Subcutaneous adipose tissue (tissue), 4 donors: ENCODE data around the gene AZGP1. TPM values are rescaled to one million over a fixed set of nuclear protein-coding genes. Genes with fewer than 3 reads are reported as not detected.

Source experiments
- small RNA-seq: library from RNA; depleted of rRNA; stranded (forward); fragments of <200 nt; gene quantifications from one replicate; pipeline ENCODE3, GENCODE V24; 2016
- total RNA-seq, 4 donors: library from RNA; depleted of rRNA; stranded (reverse); fragments of >200 nt; gene quantifications; one replicate each; pipeline ENCODE4 v1.1.0, GENCODE V29; 2016
- TF ChIP-seq, protein P1 (sequence below): fragments of 450-650 bp; IDR thresholded peaks from one replicate; pipeline ENCODE4 v1.5.1; 2016; ENCODE audit warnings: low read depth, mild to moderate bottlenecking, control low read depth, antibody characterized with exemption, moderate library complexity

Gene AZGP1
- total RNA-seq, 4 donors from 2014 or later = 31.5 to 411 (median 51.0) TPM

DNA sequence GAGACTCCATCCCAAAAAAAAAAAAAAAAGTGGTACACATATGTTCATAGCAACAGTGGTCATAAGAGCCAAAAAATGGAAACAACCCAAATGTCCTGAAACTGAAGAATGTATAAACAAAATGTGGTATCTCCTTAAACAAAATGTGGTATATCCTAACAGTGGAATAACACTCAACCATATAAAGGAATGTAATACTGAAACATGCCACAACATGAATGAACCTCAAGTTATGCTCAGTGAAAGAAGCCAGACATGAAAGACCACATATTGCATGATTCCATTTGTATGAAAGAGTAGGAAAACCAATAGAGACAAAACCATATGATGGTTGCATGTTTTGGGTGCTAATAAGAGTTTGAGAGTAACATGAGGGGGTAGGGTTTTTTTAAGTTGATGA lies 49.5 kb downstream of the AZGP1 start:
- TF ChIP-seq, protein P1, sequence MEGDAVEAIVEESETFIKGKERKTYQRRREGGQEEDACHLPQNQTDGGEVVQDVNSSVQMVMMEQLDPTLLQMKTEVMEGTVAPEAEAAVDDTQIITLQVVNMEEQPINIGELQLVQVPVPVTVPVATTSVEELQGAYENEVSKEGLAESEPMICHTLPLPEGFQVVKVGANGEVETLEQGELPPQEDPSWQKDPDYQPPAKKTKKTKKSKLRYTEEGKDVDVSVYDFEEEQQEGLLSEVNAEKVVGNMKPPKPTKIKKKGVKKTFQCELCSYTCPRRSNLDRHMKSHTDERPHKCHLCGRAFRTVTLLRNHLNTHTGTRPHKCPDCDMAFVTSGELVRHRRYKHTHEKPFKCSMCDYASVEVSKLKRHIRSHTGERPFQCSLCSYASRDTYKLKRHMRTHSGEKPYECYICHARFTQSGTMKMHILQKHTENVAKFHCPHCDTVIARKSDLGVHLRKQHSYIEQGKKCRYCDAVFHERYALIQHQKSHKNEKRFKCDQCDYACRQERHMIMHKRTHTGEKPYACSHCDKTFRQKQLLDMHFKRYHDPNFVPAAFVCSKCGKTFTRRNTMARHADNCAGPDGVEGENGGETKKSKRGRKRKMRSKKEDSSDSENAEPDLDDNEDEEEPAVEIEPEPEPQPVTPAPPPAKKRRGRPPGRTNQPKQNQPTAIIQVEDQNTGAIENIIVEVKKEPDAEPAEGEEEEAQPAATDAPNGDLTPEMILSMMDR = no peak

DNA sequence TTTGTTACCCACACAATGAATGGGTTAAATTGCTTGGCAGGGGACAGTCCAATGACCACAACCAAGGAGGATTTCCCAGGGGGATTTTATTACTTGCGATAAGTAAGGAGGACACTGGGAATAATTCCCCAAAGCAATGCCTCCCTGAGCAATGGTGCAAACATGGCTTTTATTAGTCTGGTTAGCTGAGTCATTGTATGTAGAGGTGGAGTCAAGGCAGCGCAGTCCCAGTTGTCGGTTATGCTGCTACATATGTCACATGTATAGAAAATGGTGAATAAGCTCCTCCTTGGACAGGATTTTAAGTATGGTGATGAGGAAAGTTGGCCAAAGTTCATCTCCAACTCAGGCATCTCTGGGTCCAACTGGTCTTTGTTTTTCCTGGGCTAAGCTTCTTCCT lies 52.6 kb downstream of the AZGP1 start:
- TF ChIP-seq, protein P1 = no peak

DNA sequence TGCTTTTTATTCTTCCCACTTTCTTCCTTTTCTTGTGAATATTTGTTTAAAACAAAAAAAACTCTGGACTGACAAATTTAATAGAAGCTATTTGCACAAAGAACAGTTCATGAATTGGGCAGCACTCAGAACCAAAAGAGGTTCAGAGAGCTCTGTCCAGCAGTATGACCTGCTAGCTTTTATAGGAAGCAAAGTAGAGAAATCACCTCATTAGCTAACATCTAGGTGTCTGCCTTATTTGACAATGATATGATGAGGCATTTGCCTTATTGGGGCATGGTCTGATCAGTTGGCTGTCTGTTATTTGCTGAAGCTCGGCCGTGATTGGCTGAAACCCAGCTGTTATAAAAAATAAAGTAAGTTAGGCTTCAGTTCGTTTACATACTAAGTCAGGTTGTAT lies 55.7 kb downstream of the AZGP1 start:
- TF ChIP-seq, protein P1 = no peak

DNA sequence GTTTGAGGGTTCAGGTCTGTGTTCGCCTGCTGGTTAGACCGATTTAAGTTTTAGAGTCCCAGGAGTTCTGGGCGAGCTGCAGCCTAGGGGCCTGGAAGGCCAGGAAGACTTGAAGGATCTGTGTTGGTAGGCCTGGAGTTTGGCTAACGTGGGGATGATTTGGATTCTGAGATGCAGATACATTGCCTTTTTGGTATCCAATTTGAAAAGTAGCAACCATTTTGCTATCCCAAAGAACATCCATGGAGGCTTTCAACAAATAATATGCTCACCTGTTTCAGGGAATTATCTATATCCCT lies 56.1 kb downstream of the AZGP1 start:
- TF ChIP-seq, protein P1 = no peak

DNA sequence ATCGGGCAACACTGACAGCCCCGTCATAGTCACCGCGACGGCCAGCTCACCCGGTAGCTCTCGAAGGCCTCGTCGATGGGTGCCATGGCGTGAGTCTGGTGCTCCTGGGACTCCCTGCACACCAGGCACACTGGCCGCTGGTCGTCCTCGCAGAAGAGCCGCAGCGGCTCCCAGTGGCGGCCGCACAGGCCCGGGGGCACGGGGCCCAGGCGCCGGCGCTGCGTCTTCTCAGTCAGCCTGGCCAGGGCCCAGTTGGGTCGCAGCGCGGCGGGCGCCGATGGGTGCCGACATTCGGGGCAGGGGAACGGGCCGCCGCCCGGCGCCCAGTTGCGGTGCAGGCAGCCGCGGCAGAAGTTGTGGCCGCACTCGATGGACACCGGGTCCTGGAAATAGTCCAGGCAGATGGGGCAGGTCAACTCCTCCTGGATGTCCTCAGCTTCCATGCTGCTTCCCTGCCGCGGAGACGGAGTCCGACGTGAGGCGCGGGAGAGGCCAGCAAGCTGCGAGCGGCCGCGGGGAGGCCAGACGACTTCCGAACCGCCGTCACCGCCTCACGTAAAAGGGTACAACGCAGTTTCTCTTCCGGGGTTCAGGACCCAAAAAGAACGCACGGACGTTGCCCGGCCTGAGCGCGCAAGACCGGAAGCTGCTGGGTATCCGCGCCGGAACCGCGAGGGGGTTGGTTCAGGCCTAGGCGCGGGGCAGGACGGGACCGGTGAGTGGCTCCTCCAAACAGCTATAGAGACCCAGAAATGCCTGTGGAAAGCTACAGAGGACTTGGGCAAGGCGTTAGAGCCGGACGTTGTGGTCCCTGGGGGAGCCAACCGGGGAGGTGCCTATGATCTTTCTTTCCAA lies 56.6 kb downstream of the AZGP1 start, which contains the start of gene TRIM4:
TSS of gene TRIM4 (minus strand) at position 572 of the 855 bp plus-strand sequence. CDS start at position 443, 129 bp downstream.
- TF ChIP-seq, protein P1 = no peak

Small RNA genes lying within 50 kb of the gene (small RNA-seq; reads per million reads assigned to genes)
- gene RF00019 = 0.49 reads per million
- not detected for gene RF00561

Other genes with a start within 250 kb of the AZGP1 start
- not detected for gene CYP3A7, start 240.8 kb downstream of the AZGP1 start, total RNA-seq
- 1 to 10 TPM in 1 of 4 donors, under 1 TPM in 1, not detected in 2; 0.34 to 1.3 TPM for gene CYP3A4, start 191.8 kb downstream of the AZGP1 start, total RNA-seq
- not detected for gene CYP3A43, start 148.0 kb downstream of the AZGP1 start, total RNA-seq
- gene OR2AE1, start 99.0 kb downstream of the AZGP1 start, total RNA-seq = under 1 TPM in 1 of 4 donors, not detected in 3; 0.98 TPM
- 10 to 100 TPM; 33.5 to 50.5 (median 42.0) TPM for gene TRIM4, start 56.5 kb downstream of the AZGP1 start, total RNA-seq
- 1 to 10 TPM in 1 of 4 donors, under 1 TPM in 1, not detected in 2; 0.68 to 2.1 TPM for gene GJC3, start 46.4 kb downstream of the AZGP1 start, total RNA-seq
- gene ZKSCAN1, start 39.6 kb upstream of the AZGP1 start, total RNA-seq = 10 to 100 TPM; 28.5 to 39.9 (median 33.8) TPM
- gene ZSCAN21, start 73.7 kb upstream of the AZGP1 start, total RNA-seq = 10 to 100 TPM in 3 of 4 donors, 1 to 10 TPM in 1; 6.7 to 15.6 (median 12.1) TPM
- 10 to 100 TPM; 14.8 to 29.3 (median 25.2) TPM for gene ZNF3, start 105.7 kb upstream of the AZGP1 start, total RNA-seq
- gene COPS6, start 112.9 kb upstream of the AZGP1 start, total RNA-seq = 10 to 100 TPM; 50.5 to 74.4 (median 57.0) TPM
- 10 to 100 TPM; 20.1 to 66.1 (median 46.7) TPM for gene MCM7, start 125.4 kb upstream of the AZGP1 start, total RNA-seq
- 10 to 100 TPM in 3 of 4 donors, 1 to 10 TPM in 1; 6.7 to 25.6 (median 18.0) TPM for gene AP4M1, start 125.6 kb upstream of the AZGP1 start, total RNA-seq
- gene TAF6, start 143.3 kb upstream of the AZGP1 start, total RNA-seq = 10 to 100 TPM in 3 of 4 donors, 1 to 10 TPM in 1; 9.8 to 36.2 (median 26.2) TPM
- 10 to 100 TPM in 1 of 4 donors, 1 to 10 TPM in 3; 5.3 to 13.0 (median 8.2) TPM for gene CNPY4, start 143.6 kb upstream of the AZGP1 start, total RNA-seq
- 1 to 10 TPM in 3 of 4 donors, under 1 TPM in 1; 0.66 to 2.7 (median 2.3) TPM for gene MBLAC1, start 150.9 kb upstream of the AZGP1 start, total RNA-seq
- gene LAMTOR4, start 172.9 kb upstream of the AZGP1 start, total RNA-seq = 100 to 1,000 TPM; 142 to 268 (median 250) TPM
- gene TRAPPC14, start 182.7 kb upstream of the AZGP1 start, total RNA-seq = 1 to 10 TPM; 2.6 to 6.7 (median 4.6) TPM
- 1 to 10 TPM in 3 of 4 donors, under 1 TPM in 1; 0.85 to 3.6 (median 1.5) TPM for gene GAL3ST4, start 192.6 kb upstream of the AZGP1 start, total RNA-seq
- 1 to 10 TPM in 1 of 4 donors, under 1 TPM in 1, not detected in 2; 0.66 to 2.7 TPM for gene GPC2, start 201.3 kb upstream of the AZGP1 start, total RNA-seq
- 1 to 10 TPM in 2 of 4 donors, under 1 TPM in 2; 0.65 to 3.6 (median 1.9) TPM for gene STAG3, start 201.9 kb upstream of the AZGP1 start, total RNA-seq
- under 1 TPM in 3 of 4 donors, not detected in 1; 0.34 to 0.66 (median 0.49) TPM for gene PVRIG, start 243.9 kb upstream of the AZGP1 start, total RNA-seq